ENCODE measurements around the gene NRXN3. TPM values are rescaled to one million over a fixed set of nuclear protein-coding genes. Genes with fewer than 3 reads are reported as not detected.

NRXN3 gene
- total RNA-seq, 1 experiment from 2014 or later, result 1.1 TPM

DNA sequence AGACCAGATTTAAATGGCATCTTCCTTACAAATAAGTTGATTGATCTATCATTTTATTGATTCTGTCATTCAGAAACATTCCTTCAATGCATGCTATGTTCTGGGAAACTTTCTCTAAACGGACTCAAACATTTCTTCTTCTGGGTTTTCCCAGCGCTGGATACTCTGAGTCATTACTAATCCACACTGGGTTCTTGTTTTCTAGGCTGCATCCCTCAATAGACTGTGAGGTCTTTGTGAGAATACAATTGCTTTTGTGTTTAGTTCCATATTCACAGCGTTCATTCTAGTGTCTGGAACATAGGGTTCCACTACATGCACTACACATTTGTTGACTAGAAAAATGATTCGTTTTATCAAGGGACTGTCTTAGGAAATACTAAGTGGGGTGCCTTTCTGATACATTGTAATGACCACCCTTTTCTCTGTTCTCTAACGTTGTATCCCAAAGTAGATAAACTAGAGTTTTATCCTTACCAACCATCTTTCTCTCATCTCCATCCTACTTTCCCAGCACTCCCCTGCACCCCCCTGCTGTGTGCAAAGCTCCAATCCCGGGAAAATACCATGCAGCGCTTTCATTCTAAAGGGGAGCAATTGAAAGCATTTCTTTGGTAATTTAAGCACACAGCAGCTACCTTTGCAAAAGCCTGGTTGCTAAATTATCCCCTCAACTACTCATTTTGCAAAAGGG is 1162.5 kb downstream of the NRXN3 start:
- Histone ChIP-seq H3K4me2 (ENCODE audit: low read length) (no peak overlapping the region), H3K27me3 (ENCODE audit: low read length) (no peaks in the 10 kb centered on the region), H3K36me3 (ENCODE audit: low read depth, low read length) (no peaks in the 10 kb centered on the region), H2AFZ (ENCODE audit: low read length) (no peak overlapping the region), H3K9ac (ENCODE audit: low read length) (no peak overlapping the region), H3K4me1 (ENCODE audit: insufficient read depth, low read length) (no peaks in the 10 kb centered on the region), H3K27ac (ENCODE audit: low read length) (no peak overlapping the region), H3K4me3 (ENCODE audit: low read length) (no peak overlapping the region), H3K79me2 (ENCODE audit: low read length) (no peaks in the 10 kb centered on the region), H3K9me3 (ENCODE audit: low read length) (no peaks in the 10 kb centered on the region), H3K9me2 (replicated peaks; ENCODE audit: low read length) (no peaks in the 10 kb centered on the region), H4K20me1 (ENCODE audit: low read length) (no peaks in the 10 kb centered on the region), H3F3A (ENCODE audit: low read length, unreplicated experiment) (no peaks in the 10 kb centered on the region)
- intact Hi-C loops (cut with micrococcal nuclease), result no loop called here
- TF ChIP-seq EZH2 (IDR thresholded peaks at IDR 0.05; ENCODE audit: low read length, unreplicated experiment) (no peak), EZH2phosphoT487 (IDR thresholded peaks at IDR 0.05; ENCODE audit: borderline replicate concordance, low read length) (no peak)
- TF ChIP-seq, protein P1, sequence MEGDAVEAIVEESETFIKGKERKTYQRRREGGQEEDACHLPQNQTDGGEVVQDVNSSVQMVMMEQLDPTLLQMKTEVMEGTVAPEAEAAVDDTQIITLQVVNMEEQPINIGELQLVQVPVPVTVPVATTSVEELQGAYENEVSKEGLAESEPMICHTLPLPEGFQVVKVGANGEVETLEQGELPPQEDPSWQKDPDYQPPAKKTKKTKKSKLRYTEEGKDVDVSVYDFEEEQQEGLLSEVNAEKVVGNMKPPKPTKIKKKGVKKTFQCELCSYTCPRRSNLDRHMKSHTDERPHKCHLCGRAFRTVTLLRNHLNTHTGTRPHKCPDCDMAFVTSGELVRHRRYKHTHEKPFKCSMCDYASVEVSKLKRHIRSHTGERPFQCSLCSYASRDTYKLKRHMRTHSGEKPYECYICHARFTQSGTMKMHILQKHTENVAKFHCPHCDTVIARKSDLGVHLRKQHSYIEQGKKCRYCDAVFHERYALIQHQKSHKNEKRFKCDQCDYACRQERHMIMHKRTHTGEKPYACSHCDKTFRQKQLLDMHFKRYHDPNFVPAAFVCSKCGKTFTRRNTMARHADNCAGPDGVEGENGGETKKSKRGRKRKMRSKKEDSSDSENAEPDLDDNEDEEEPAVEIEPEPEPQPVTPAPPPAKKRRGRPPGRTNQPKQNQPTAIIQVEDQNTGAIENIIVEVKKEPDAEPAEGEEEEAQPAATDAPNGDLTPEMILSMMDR (conservative IDR thresholded peaks at IDR 0.05; ENCODE audit: low read depth, low read length), result no peak
- CTCF ChIA-PET, result no interaction called here
- POLR2A ChIA-PET (ENCODE audit: unreplicated experiment), result no interaction called here
- ATAC-seq (no peak), DNase-seq (no peak)
- BruUV-seq (replicated peaks), result no TSS peak

DNA sequence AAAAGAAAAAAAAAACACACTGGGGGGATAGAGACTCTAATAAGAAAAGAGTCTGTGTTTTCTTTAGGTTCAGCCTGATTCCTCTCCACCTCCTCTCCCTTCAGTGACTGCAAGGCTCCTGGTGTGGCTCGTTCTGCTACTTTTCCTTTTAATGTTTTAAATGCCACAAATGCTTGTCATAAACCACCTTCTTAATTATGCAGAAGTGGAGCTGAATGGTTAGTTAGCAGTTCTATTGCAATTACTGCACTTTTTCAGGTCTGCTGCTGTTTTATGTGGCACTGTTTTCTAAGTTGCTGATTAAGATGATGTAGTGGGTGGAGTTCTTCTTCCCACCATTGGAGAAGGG is 1163.0 kb downstream of the NRXN3 start:
- intact Hi-C loops (cut with micrococcal nuclease), result no loop called here

DNA sequence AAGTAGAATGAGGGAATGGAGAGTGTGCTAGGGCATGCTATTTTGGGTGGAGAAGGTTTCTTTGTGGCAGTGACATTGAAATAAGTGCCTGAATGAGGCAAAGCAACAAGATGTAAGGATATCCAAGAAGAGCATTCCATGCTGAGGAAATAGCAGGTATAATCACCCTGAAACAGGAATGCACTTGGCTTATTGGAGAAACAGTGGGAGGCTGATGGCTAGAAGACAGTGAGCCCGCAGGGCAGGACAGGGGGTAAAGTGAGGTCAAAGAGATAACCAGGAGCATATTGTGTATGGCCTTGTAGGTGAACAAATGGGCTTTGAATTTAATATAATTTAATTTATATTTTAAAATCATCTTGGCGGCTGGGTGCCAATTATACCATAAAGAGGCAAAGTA is 1164.1 kb downstream of the NRXN3 start:
- H3F3A ChIP-seq (ENCODE audit: low read length, unreplicated experiment), result no peaks in the 10 kb centered on the region
- TF ChIP-seq EZH2phosphoT487 (IDR thresholded peaks at IDR 0.05; ENCODE audit: borderline replicate concordance, low read length), result no peak
- TF ChIP-seq, protein P1 (conservative IDR thresholded peaks at IDR 0.05; ENCODE audit: low read depth, low read length), result no peak
- TF ChIP-seq EZH2 (IDR thresholded peaks at IDR 0.05; ENCODE audit: low read length, unreplicated experiment), result no peak
- DNase-seq (no peak), ATAC-seq (no peak)
- ChIA-PET CTCF (no interaction called here), POLR2A (ENCODE audit: unreplicated experiment) (no interaction called here)
- no peak overlapping the region for H2AFZ ChIP-seq (ENCODE audit: low read length)
- no peaks in the 10 kb centered on the region for H3K79me2 ChIP-seq (ENCODE audit: low read length)
- H3K36me3 ChIP-seq (ENCODE audit: low read depth, low read length), result no peaks in the 10 kb centered on the region
- H3K4me1 ChIP-seq (ENCODE audit: insufficient read depth, low read length), result no peaks in the 10 kb centered on the region
- H3K4me2 ChIP-seq (ENCODE audit: low read length), result no peak overlapping the region
- no peaks in the 10 kb centered on the region for H3K9me2 ChIP-seq (replicated peaks; ENCODE audit: low read length)
- H4K20me1 ChIP-seq (ENCODE audit: low read length), result no peaks in the 10 kb centered on the region
- no peaks in the 10 kb centered on the region for H3K9me3 ChIP-seq (ENCODE audit: low read length)
- intact Hi-C loops (cut with micrococcal nuclease), result no loop called here
- no peak overlapping the region for H3K9ac ChIP-seq (ENCODE audit: low read length)
- H3K27me3 ChIP-seq (ENCODE audit: low read length), result no peaks in the 10 kb centered on the region
- no peak overlapping the region for H3K27ac ChIP-seq (ENCODE audit: low read length)
- BruUV-seq (replicated peaks), result no TSS peak
- no peak overlapping the region for H3K4me3 ChIP-seq (ENCODE audit: low read length)

More for the DNA sequence above, 1163.0 kb downstream of the NRXN3 start:
- CTCF ChIA-PET, result no interaction called here
- TF ChIP-seq EZH2 (IDR thresholded peaks at IDR 0.05; ENCODE audit: low read length, unreplicated experiment) (no peak), EZH2phosphoT487 (IDR thresholded peaks at IDR 0.05; ENCODE audit: borderline replicate concordance, low read length) (no peak)
- TF ChIP-seq, protein P1 (conservative IDR thresholded peaks at IDR 0.05; ENCODE audit: low read depth, low read length), result no peak
- BruUV-seq (replicated peaks), result no TSS peak
- Histone ChIP-seq H2AFZ (ENCODE audit: low read length) (no peak overlapping the region), H3K4me1 (ENCODE audit: insufficient read depth, low read length) (no peaks in the 10 kb centered on the region), H3K9me2 (replicated peaks; ENCODE audit: low read length) (no peaks in the 10 kb centered on the region), H3K36me3 (ENCODE audit: low read depth, low read length) (no peaks in the 10 kb centered on the region), H3K4me3 (ENCODE audit: low read length) (no peak overlapping the region), H3K4me2 (ENCODE audit: low read length) (no peak overlapping the region), H3F3A (ENCODE audit: low read length, unreplicated experiment) (no peaks in the 10 kb centered on the region), H4K20me1 (ENCODE audit: low read length) (no peaks in the 10 kb centered on the region), H3K27me3 (ENCODE audit: low read length) (no peaks in the 10 kb centered on the region), H3K9me3 (ENCODE audit: low read length) (no peaks in the 10 kb centered on the region), H3K79me2 (ENCODE audit: low read length) (no peaks in the 10 kb centered on the region), H3K9ac (ENCODE audit: low read length) (no peak overlapping the region), H3K27ac (ENCODE audit: low read length) (no peak overlapping the region)
- POLR2A ChIA-PET (ENCODE audit: unreplicated experiment), result no interaction called here
- DNase-seq (no peak), ATAC-seq (no peak)
